Myometrial cell (primary cell): ENCODE data around the gene ENTPD6. TPM values are rescaled to one million over a fixed set of nuclear protein-coding genes. Genes with fewer than 3 reads are reported as not detected.

Experiments
- total RNA-seq: library from RNA; depleted of rRNA; stranded (reverse); fragments of >200 nt; gene quantifications from 2 replicates; pipeline ENCODE4 v1.2.3, GENCODE V29; 2015

The ENTPD6 gene
- 87.4 and 110 TPM in 2 replicates for total RNA-seq

GRCh38 chr20:25195014-25195961 is at the start of gene ENTPD6:
Gene ENTPD6 (plus strand): TSS chr20:25195712. CDS start chr20:25206537, 10,825 bp downstream.

GRCh38 chr20:25247956-25248785 is 52.7 kb downstream of the ENTPD6 start, which contains the start of gene PYGB:
Gene PYGB (plus strand): TSS chr20:25248085. CDS start chr20:25248179, 94 bp downstream.

Other genes with a start within 250 kb of the ENTPD6 start
- not detected in 2 replicates for gene CST7, start 246.4 kb upstream of the ENTPD6 start, total RNA-seq
- gene APMAP, start 203.0 kb upstream of the ENTPD6 start, total RNA-seq, result 156 and 159 TPM in 2 replicates
- 5.2 and 7.1 TPM in 2 replicates for gene ACSS1, start 137.6 kb upstream of the ENTPD6 start, total RNA-seq
- not detected in 2 replicates for gene VSX1, start 113.6 kb upstream of the ENTPD6 start, total RNA-seq
- gene PYGB, start 52.4 kb downstream of the ENTPD6 start, total RNA-seq, result 240 and 241 TPM in 2 replicates
- 62.0 and 69.3 TPM in 2 replicates for gene ABHD12, start 195.1 kb downstream of the ENTPD6 start, total RNA-seq
- 4.6 and 7.3 TPM in 2 replicates for gene GINS1, start 212.0 kb downstream of the ENTPD6 start, total RNA-seq